T-helper 1 cell (primary cell): ENCODE data around the gene MARCKSL1.
"Not testable (repeated sequence)": the region's sequence is repeated elsewhere in the genome, so short reads cannot be mapped to it uniquely, and the experiment has no call there.

ENCODE experiments used
- DNase-seq, 5 donors: peaks; one replicate each; pipeline ENCODE4 v3.0.0-alpha.2; 2012 to 2020

Gene MARCKSL1

GRCh38 chr1:32284777-32285176 is 51.3 kb downstream of the MARCKSL1 start:
- DNase-seq: not testable (repeated sequence)
